Measurements from ENCODE around the gene LAIR1. TPM values are rescaled to one million over a fixed set of nuclear protein-coding genes. Genes with fewer than 3 reads are reported as not detected.
"Not testable (repeated sequence)": the region's sequence is repeated elsewhere in the genome, so short reads cannot be mapped to it uniquely, and the experiment has no call there.

LAIR1 gene
- total and polyA plus RNA-seq, 5 donors, result 2.9 to 9.1 (median 7.9) TPM

- Histone ChIP-seq H3K4me1 (ENCODE audit: control insufficient read depth, insufficient read depth, low read length) (no peaks in the 10 kb centered on the region), H3K9me3 (ENCODE audit: control insufficient read depth, low read length) (no peaks in the 10 kb centered on the region), H3K27ac (ENCODE audit: low read length) (no peak overlapping the region), H3K27me3 (ENCODE audit: control insufficient read depth, insufficient read depth) (no peaks in the 10 kb centered on the region), H3K4me3 (ENCODE audit: low read length) (no peak overlapping the region)
- intact Hi-C loops (cut with DNase I), result no loop called here
- ATAC-seq, result peak in 1 of 2 donors; percentile 22
- DNase-seq, result no peak
- 80% methylated on average over 16 of the region's 16 CpGs for WGBS
Observed at GRCh38 chr19:54393381-54393780, 28.6 kb upstream of the LAIR1 start.

GRCh38 chr19:54392105-54392504, 27.4 kb upstream of the LAIR1 start:
- Histone ChIP-seq H3K4me3 (ENCODE audit: low read length) (no peak overlapping the region), H3K27me3 (ENCODE audit: control insufficient read depth, insufficient read depth) (no peaks in the 10 kb centered on the region), H3K9me3 (ENCODE audit: control insufficient read depth, low read length) (no peaks in the 10 kb centered on the region), H3K4me1 (ENCODE audit: control insufficient read depth, insufficient read depth, low read length) (no peaks in the 10 kb centered on the region), H3K27ac (ENCODE audit: low read length) (no peak overlapping the region)
- ATAC-seq (no peak), DNase-seq (no peak)
- 84% methylated on average over 5 of the region's 5 CpGs for WGBS
- intact Hi-C loops (cut with DNase I), result no loop called here

DNA sequence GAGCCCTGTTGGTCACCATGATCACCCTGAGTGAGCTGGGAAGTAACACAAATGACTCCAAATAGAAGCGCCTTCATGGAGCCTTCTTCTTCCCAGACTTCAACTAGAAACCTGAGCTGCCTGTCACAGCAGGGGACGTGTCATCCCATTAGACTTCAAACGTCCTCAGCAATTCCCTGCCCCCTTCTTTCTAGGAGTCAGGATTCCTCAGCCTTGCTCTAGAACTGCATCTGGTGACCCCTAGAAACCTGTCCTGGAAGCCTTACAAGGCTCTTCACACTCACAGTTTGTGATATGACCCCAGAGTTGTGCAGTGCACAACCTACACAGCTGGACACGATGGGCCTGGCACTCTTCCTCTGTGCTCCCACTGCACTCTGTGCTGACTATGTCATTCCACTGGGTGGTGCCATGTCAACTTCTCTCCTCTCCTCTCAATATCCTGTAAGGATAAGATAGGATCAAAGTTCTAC, 26.9 kb upstream of the LAIR1 start:
- H3K27me3 ChIP-seq (ENCODE audit: control insufficient read depth, insufficient read depth), result no peaks in the 10 kb centered on the region
- ATAC-seq (no peak), DNase-seq (no peak)
- no peaks in the 10 kb centered on the region for H3K9me3 ChIP-seq (ENCODE audit: control insufficient read depth, low read length)
- no peak overlapping the region for H3K27ac ChIP-seq (ENCODE audit: low read length)
- intact Hi-C loops (cut with DNase I), result no loop called here
- 33% methylated on average over 4 of the region's 4 CpGs for WGBS
- no peak overlapping the region for H3K4me3 ChIP-seq (ENCODE audit: low read length)
- no peaks in the 10 kb centered on the region for H3K4me1 ChIP-seq (ENCODE audit: control insufficient read depth, insufficient read depth, low read length)

GRCh38 chr19:54390942-54391577, 26.3 kb upstream of the LAIR1 start:
- intact Hi-C loops (cut with DNase I), result no loop called here
- H3K9me3 ChIP-seq (ENCODE audit: control insufficient read depth, low read length), result no peaks in the 10 kb centered on the region
- no peak overlapping the region for H3K27ac ChIP-seq (ENCODE audit: low read length)
- DNase-seq, result no peak
- H3K4me3 ChIP-seq (ENCODE audit: low read length), result no peak overlapping the region
- 14% methylated on average over 7 of the region's 7 CpGs for WGBS
- no peak for ATAC-seq
- no peaks in the 10 kb centered on the region for H3K4me1 ChIP-seq (ENCODE audit: control insufficient read depth, insufficient read depth, low read length)
- no peaks in the 10 kb centered on the region for H3K27me3 ChIP-seq (ENCODE audit: control insufficient read depth, insufficient read depth)

DNA sequence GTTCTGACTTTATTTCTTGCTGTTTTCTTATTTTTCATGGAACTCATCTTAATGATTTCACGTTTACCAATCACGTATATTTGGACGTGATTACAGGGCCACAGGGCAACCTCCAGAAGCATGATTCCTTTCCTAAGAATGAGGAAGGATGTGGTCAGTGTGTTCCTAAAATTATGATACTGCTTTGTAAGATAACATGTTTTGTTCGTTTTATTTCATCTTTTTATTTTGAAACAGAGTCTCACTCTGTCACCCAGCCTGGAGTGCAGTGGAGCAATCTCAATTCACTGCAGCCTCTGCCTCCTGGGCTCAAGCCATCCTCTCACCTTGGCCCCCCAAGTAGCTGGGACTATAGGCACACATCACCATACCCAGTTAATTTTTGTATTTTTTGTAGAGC, 24.8 kb upstream of the LAIR1 start:
- ATAC-seq, result no peak
- no peak for DNase-seq
- intact Hi-C loops (cut with DNase I), result no loop called here
- Histone ChIP-seq H3K4me1 (ENCODE audit: control insufficient read depth, insufficient read depth, low read length) (no peaks in the 10 kb centered on the region), H3K27me3 (ENCODE audit: control insufficient read depth, insufficient read depth) (no peaks in the 10 kb centered on the region), H3K4me3 (ENCODE audit: low read length) (no peak overlapping the region), H3K9me3 (ENCODE audit: control insufficient read depth, low read length) (no peaks in the 10 kb centered on the region), H3K27ac (ENCODE audit: low read length) (no peak overlapping the region)
- 49% methylated on average over 4 of the region's 4 CpGs for WGBS

DNA sequence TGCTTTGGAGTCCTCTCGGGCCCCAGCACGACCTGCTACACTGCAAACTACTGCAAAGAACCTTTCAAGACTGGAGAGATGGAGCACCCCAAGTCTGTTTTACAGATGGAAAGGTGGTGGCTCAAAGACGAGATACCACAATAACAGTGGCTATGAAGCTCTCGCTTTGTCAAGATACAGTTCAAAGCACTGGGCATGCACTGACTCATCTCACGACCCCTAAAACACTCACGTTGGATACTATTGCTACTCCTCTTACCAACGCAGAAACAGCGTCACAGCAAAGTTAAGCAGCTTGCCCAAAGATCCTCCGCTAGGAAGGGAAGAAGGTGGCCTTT, 24.0 kb upstream of the LAIR1 start:
- intact Hi-C loops (cut with DNase I), result no loop called here
- Histone ChIP-seq H3K4me1 (ENCODE audit: control insufficient read depth, insufficient read depth, low read length) (no peaks in the 10 kb centered on the region), H3K9me3 (ENCODE audit: control insufficient read depth, low read length) (no peaks in the 10 kb centered on the region), H3K27ac (ENCODE audit: low read length) (no peak overlapping the region), H3K27me3 (ENCODE audit: control insufficient read depth, insufficient read depth) (no peaks in the 10 kb centered on the region), H3K4me3 (ENCODE audit: low read length) (no peak overlapping the region)
- ATAC-seq (no peak), DNase-seq (no peak)
- WGBS, result 45% methylated on average over 9 of the region's 9 CpGs

DNA sequence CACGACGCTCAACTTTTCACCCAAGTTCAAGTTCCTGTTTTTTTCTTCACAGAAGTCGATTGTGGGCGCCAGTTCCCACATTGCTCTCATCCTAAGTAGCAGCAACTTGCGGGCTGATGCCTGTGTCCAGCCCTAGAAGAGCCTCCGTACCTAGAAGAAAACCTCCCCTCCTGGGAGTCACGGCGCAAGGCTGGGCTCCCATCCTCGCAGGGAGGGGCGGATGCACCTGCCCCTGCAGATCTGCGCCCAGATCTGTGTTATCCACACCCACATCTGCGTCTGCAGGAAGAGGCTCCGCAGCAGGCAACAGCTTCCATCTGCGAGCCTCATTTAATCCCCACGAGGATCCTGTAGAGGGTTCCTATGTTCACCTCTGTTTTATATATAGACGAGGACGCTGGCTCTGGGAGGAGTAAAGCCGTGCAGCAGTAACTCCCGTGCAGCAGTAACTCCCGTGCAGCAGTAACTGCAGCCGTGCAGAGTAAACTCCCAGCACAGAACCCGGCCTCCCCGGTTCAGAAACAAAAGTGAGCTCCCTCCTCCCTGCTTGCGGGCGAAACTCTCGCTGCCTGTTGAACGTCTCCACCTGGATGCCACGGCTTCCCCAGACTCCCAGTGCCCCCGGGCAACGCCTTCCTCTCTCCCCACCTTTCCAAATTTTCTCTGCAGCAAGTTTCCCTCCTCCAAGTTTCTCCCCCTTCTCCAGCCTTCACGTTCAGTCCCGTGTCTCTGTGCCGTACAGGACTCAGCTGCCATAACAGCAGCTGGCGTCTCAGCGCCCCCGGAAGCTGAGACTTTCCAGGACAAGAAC, 23.5 kb upstream of the LAIR1 start:
- DNase-seq (peak in 1 of 3 donors; percentile 61), ATAC-seq (peak in 1 of 2 donors; percentile 13)
- no peak overlapping the region for H3K4me3 ChIP-seq (ENCODE audit: low read length)
- intact Hi-C loops (cut with DNase I), result no loop called here
- WGBS, result 8% methylated on average over 36 of the region's 36 CpGs
- no peak overlapping the region for H3K27ac ChIP-seq (ENCODE audit: low read length)
- no peaks in the 10 kb centered on the region for H3K27me3 ChIP-seq (ENCODE audit: control insufficient read depth, insufficient read depth)
- no peaks in the 10 kb centered on the region for H3K4me1 ChIP-seq (ENCODE audit: control insufficient read depth, insufficient read depth, low read length)
- no peaks in the 10 kb centered on the region for H3K9me3 ChIP-seq (ENCODE audit: control insufficient read depth, low read length)

- H3K4me1 ChIP-seq (ENCODE audit: control insufficient read depth, insufficient read depth, low read length), result no peaks in the 10 kb centered on the region
- WGBS, result 73% methylated on average over 4 of the region's 4 CpGs
- no peak for DNase-seq
- H3K27me3 ChIP-seq (ENCODE audit: control insufficient read depth, insufficient read depth), result no peaks in the 10 kb centered on the region
- no peak overlapping the region for H3K4me3 ChIP-seq (ENCODE audit: low read length)
- no peak for ATAC-seq
- intact Hi-C loops (cut with DNase I), result no loop called here
- no peaks in the 10 kb centered on the region for H3K9me3 ChIP-seq (ENCODE audit: control insufficient read depth, low read length)
- H3K27ac ChIP-seq (ENCODE audit: low read length), result no peak overlapping the region
Observed at GRCh38 chr19:54383330-54383729, 18.6 kb upstream of the LAIR1 start.

DNA sequence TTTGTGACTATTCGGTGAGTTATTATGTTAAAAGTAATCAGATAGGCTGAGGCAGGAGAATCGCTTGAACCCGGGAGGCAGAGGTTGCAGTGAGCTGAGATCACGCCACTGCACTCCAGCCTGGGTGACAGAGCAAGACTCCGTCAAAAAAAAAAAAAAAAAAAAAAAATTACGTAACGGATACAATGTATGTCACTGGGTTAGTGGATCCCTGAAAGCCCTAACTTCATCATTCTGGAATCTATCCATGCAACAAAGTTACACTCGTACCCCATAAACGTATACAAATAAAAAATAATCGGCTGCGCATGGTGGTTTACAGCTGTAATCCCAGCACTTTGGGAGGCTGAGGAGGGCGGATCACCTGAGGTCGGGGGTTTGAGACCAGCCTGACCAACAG, 17.3 kb upstream of the LAIR1 start:
- intact Hi-C loops (cut with DNase I); DNase-seq: not testable (repeated sequence)

GRCh38 chr19:54380897-54381296, 16.2 kb upstream of the LAIR1 start:
- Histone ChIP-seq H3K27ac (ENCODE audit: low read length) (no peak overlapping the region), H3K9me3 (ENCODE audit: control insufficient read depth, low read length) (no peaks in the 10 kb centered on the region), H3K4me1 (ENCODE audit: control insufficient read depth, insufficient read depth, low read length) (no peaks in the 10 kb centered on the region), H3K4me3 (ENCODE audit: low read length) (no peak overlapping the region), H3K27me3 (ENCODE audit: control insufficient read depth, insufficient read depth) (no peaks in the 10 kb centered on the region)
- WGBS, result 75% methylated on average over 2 of the region's 2 CpGs
- no peak for DNase-seq
- intact Hi-C loops (cut with DNase I), result no loop called here
- ATAC-seq, result no peak

More for the DNA sequence above, 17.3 kb upstream of the LAIR1 start:
- H3K27me3 ChIP-seq (ENCODE audit: control insufficient read depth, insufficient read depth); H3K9me3 ChIP-seq (ENCODE audit: control insufficient read depth, low read length); ATAC-seq; H3K4me3 ChIP-seq (ENCODE audit: low read length); H3K4me1 ChIP-seq (ENCODE audit: control insufficient read depth, insufficient read depth, low read length); H3K27ac ChIP-seq (ENCODE audit: low read length): not testable (repeated sequence)
- WGBS, result 82% methylated on average over 12 of the region's 13 CpGs

GRCh38 chr19:54379187-54379678, 14.5 kb upstream of the LAIR1 start:
- Histone ChIP-seq H3K4me1 (ENCODE audit: control insufficient read depth, insufficient read depth, low read length) (no peaks in the 10 kb centered on the region), H3K9me3 (ENCODE audit: control insufficient read depth, low read length) (no peaks in the 10 kb centered on the region), H3K4me3 (ENCODE audit: low read length) (no peak overlapping the region), H3K27me3 (ENCODE audit: control insufficient read depth, insufficient read depth) (no peaks in the 10 kb centered on the region), H3K27ac (ENCODE audit: low read length) (no peak overlapping the region)
- WGBS, result 62% methylated on average over 5 of the region's 5 CpGs
- DNase-seq (no peak), ATAC-seq (no peak)
- intact Hi-C loops (cut with DNase I), result no loop called here

Data from right cardiac atrium (tissue), 5 donors.